NT2/D1 (cell line): Measurements from ENCODE around the gene TFDP2.

Experiments used
- DNase-seq: peaks from one replicate; pipeline ENCODE4 v3.0.0-alpha.2; 2011; ENCODE audit warnings: low read depth, low spot score
- H3K27me3 ChIP-seq: 2 replicates; pipeline ENCODE4 v1.6.0; 2011; ENCODE audit warnings: mild to moderate bottlenecking; ENCODE audit not compliant: insufficient read length, insufficient read depth
- H3K36me3 ChIP-seq: 2 replicates; pipeline ENCODE4 v1.6.1; 2011; ENCODE audit warnings: mild to moderate bottlenecking, low read length, mixed read lengths; ENCODE audit not compliant: insufficient read depth, insufficient read length
- H3K4me1 ChIP-seq: 2 replicates; pipeline ENCODE4 v1.5.1; 2011; ENCODE audit not compliant: insufficient read depth, insufficient read length
- H3K4me3 ChIP-seq: 2 replicates; pipeline ENCODE4 v1.5.1; 2011; ENCODE audit warnings: low read depth; ENCODE audit not compliant: insufficient read length
- H3K9ac ChIP-seq: 2 replicates; pipeline ENCODE4 v1.6.0; 2011; ENCODE audit warnings: low read depth; ENCODE audit not compliant: insufficient read length
- H3K9me3 ChIP-seq: 2 replicates; pipeline ENCODE4 v1.5.1; 2011; ENCODE audit warnings: mild to moderate bottlenecking, low read length; ENCODE audit not compliant: insufficient read depth
- SUZ12 ChIP-seq: IDR thresholded peaks from 2 replicates; pipeline ENCODE4 v1.6.1; 2011; ENCODE audit not compliant: insufficient read length, insufficient read depth; ENCODE audit errors: extremely low read depth
- YY1 ChIP-seq: IDR thresholded peaks from 2 replicates; pipeline ENCODE4 v1.6.1; 2011; ENCODE audit not compliant: insufficient read length, insufficient read depth
- ZNF274 ChIP-seq: IDR thresholded peaks from 2 replicates; pipeline ENCODE4 v1.6.1; 2011; ENCODE audit warnings: mild to moderate bottlenecking, low read depth, low read length

The TFDP2 gene

DNA sequence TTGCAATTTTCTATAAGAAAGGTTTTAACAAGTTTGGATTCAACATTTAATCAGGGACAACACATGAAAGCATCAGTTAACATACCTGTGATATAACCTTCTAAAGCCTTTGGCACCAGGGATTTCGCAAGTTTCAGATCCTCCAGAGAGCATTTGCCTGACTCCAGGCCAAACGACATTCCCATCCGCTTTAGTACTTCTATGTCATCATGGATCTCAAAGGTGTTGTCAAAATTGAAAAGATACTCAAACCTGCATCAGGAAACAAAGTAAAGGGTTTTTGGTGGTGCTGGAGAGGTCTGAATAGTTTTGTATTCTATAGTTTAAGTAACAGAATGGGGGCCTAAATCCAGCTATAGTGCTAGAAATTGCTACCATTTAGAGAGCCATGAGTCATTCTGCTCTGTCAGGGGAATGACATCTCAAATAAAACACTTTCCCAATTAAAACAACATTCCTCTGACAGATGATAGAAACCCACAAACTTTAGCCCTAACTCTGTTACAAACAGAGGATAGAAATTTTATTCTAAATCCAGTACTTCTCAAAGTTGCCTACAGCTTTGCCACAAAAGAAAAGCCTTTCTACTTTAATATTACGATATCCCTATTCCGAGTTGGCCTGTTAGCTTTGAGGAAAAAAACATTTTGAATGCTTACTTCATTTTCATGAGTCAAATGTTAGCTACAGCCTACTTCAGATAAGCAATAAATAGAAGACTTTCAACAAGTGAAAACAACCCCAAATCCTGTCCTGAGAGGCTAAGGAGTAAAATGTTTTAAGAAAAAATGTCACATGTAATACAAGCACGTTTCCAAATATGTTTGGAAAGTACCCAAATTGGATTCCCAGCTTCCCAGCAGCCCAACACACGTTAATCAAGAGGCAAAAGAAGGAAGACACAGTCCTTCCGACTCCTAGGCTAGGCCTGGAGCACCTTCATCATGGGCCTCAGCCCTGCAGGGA lies 189.5 kb downstream of the TFDP2 start:
- DNase-seq, result no peak
- Histone ChIP-seq H3K9ac (no peak overlapping the region), H3K27me3 (no peaks in the 10 kb centered on the region), H3K9me3 (no peaks in the 10 kb centered on the region), H3K36me3 (peaks cover 24% of the 10 kb centered on the region), H3K4me3 (no peak overlapping the region), H3K4me1 (peaks cover 4% of the 10 kb centered on the region)
- TF ChIP-seq SUZ12, result no peak
- no peak for TF ChIP-seq YY1
- no peak for TF ChIP-seq ZNF274

GRCh38 chr3:141955175-141955574 lies 194.2 kb downstream of the TFDP2 start:
- Histone ChIP-seq H3K9me3 (no peaks in the 10 kb centered on the region), H3K9ac (no peak overlapping the region), H3K4me3 (no peak overlapping the region), H3K4me1 (no peaks in the 10 kb centered on the region), H3K27me3 (no peaks in the 10 kb centered on the region), H3K36me3 (peaks cover 21% of the 10 kb centered on the region)
- no peak for DNase-seq
- no peak for TF ChIP-seq YY1
- no peak for TF ChIP-seq SUZ12
- TF ChIP-seq ZNF274, result no peak

- no peak for DNase-seq
- no peak overlapping the region for H3K4me3 ChIP-seq
- no peaks in the 10 kb centered on the region for H3K27me3 ChIP-seq
- H3K4me1 ChIP-seq, result peaks cover 3% of the 10 kb centered on the region
- H3K9ac ChIP-seq, result no peak overlapping the region
- peaks cover 13% of the 10 kb centered on the region for H3K36me3 ChIP-seq
- H3K9me3 ChIP-seq, result no peaks in the 10 kb centered on the region; the same call in 1 of the 2 replicates
- TF ChIP-seq ZNF274 (no peak), SUZ12 (no peak), YY1 (no peak)
These were observed 196.7 kb downstream of the TFDP2 start for GRCh38 chr3:141952611-141953010.

GRCh38 chr3:141950572-141951493 lies 198.5 kb downstream of the TFDP2 start:
- Histone ChIP-seq H3K4me1 (peaks cover 5% of the 10 kb centered on the region), H3K4me3 (no peak overlapping the region), H3K36me3 (peaks cover 11% of the 10 kb centered on the region), H3K9ac (no peak overlapping the region), H3K27me3 (no peaks in the 10 kb centered on the region), H3K9me3 (no peaks in the 10 kb centered on the region; the same call in 1 of the 2 replicates)
- TF ChIP-seq ZNF274, result no peak
- no peak for TF ChIP-seq YY1
- no peak for TF ChIP-seq SUZ12
- no peak for DNase-seq

DNA sequence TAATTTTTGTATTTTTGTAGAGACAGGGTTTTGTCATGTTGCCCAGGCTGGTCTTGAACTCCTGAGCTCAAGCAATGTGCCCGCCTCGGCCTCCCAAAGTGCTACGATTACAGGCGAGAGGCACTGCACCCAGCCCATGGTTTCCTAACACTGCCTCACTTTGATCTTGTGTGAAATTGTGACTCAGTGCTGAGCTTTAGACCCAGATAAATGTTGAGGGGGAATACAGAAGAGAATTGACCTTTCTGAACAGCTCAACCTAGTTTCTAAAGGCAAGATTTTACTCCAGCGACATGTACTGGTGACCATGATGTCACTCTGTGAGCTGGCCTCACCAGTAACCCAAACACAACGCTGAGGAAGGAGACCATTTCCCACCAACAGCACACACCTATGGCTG lies 199.4 kb downstream of the TFDP2 start:
- no peaks in the 10 kb centered on the region; the same call in 1 of the 2 replicates for H3K9me3 ChIP-seq
- DNase-seq, result no peak
- H3K27me3 ChIP-seq, result no peaks in the 10 kb centered on the region
- peaks cover 11% of the 10 kb centered on the region for H3K36me3 ChIP-seq
- no peak overlapping the region for H3K4me3 ChIP-seq
- H3K4me1 ChIP-seq, result peaks cover 5% of the 10 kb centered on the region
- TF ChIP-seq YY1 (no peak), SUZ12 (no peak), ZNF274 (no peak)
- H3K9ac ChIP-seq, result no peak overlapping the region

DNA sequence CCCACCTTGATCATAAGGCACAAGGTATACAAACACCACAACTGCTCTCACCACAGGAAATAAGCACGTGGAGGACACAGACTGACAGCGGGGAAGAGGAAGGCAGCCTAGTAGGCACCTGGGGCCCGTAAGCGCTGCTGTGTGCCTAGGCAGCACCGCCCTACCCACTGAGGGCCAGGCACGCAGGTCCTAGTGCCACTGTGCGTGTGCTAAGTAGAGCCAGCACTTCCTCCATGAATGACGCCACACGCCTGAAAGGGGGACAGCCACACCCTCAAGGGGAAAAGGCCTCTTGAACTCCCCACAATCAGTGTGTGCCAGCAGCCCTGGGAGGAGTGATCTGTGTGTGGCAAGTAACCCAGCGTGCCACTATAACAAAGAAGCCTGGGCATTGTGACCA lies 199.9 kb downstream of the TFDP2 start:
- H3K4me1 ChIP-seq, result peaks cover 5% of the 10 kb centered on the region
- no peak for DNase-seq
- TF ChIP-seq YY1, result no peak
- no peak for TF ChIP-seq ZNF274
- no peak for TF ChIP-seq SUZ12
- no peak overlapping the region for H3K9ac ChIP-seq
- H3K27me3 ChIP-seq, result no peaks in the 10 kb centered on the region
- H3K36me3 ChIP-seq, result peaks cover 11% of the 10 kb centered on the region
- H3K4me3 ChIP-seq, result no peak overlapping the region
- H3K9me3 ChIP-seq, result no peaks in the 10 kb centered on the region; the same call in 1 of the 2 replicates

GRCh38 chr3:141945726-141946485 lies 203.4 kb downstream of the TFDP2 start:
- no peak overlapping the region for H3K9ac ChIP-seq
- TF ChIP-seq SUZ12 (no peak), YY1 (no peak), ZNF274 (no peak)
- H3K4me1 ChIP-seq, result peaks cover 5% of the 10 kb centered on the region
- H3K4me3 ChIP-seq, result no peak overlapping the region
- H3K36me3 ChIP-seq, result no peaks in the 10 kb centered on the region
- no peaks in the 10 kb centered on the region; the same call in 1 of the 2 replicates for H3K9me3 ChIP-seq
- DNase-seq, result no peak
- no peaks in the 10 kb centered on the region for H3K27me3 ChIP-seq
